ENCODE data around the gene PRDX6. TPM values are rescaled to one million over a fixed set of nuclear protein-coding genes. Genes with fewer than 3 reads are reported as not detected.

Gene PRDX6
- total RNA-seq, 1 experiment from 2014 or later: 270 TPM

- peaks cover 14% of the 10 kb centered on the region for H3K36me3 ChIP-seq (ENCODE audit: insufficient read depth, low read length, poor library complexity, severe bottlenecking)
- H3K4me1 ChIP-seq (ENCODE audit: insufficient read depth, low read length, poor library complexity, severe bottlenecking): peaks cover 21% of the 10 kb centered on the region
- H3K27me3 ChIP-seq (replicated peaks; ENCODE audit: insufficient read depth, low read depth, low read length, poor library complexity): no peaks in the 10 kb centered on the region
- H3K27ac ChIP-seq (ENCODE audit: low read depth, low read length, poor library complexity, severe bottlenecking): no peak overlapping the region
- H3K4me3 ChIP-seq (ENCODE audit: low read depth, low read length, poor library complexity, severe bottlenecking): peak overlapping the region; percentile 91
- no peaks in the 10 kb centered on the region for H3K9me3 ChIP-seq (ENCODE audit: low read depth, low read length, poor library complexity, severe bottlenecking)
- TF ChIP-seq CTCF (conservative IDR thresholded peaks at IDR 0.05; ENCODE audit: low read depth, low read length) (no peak), EZH2 (IDR thresholded peaks at IDR 0.05; ENCODE audit: borderline replicate concordance, low read depth, low read length, poor library complexity, severe bottlenecking) (no peak)
- ChIA-PET POLR2A (ENCODE audit: low non-redundant PET) (interaction anchor here (0.6 kb wide), 1 partner anchor 60 kb away, joined by 3 read pairs; no protein-coding TSS in a partner anchor), CTCF (no interaction called here)
- TSS peak; percentile 77 for BruUV-seq (replicated peaks)
- DNase-seq (ENCODE audit: low spot score): no peak
- intact Hi-C loops (cut with micrococcal nuclease; ENCODE audit: unreplicated experiment): loop anchor here (2.0 kb wide), 1 partner anchor 349 kb away; the partner anchor contains the start of genes CENPL and DARS2
Observed at GRCh38 chr1:173476197-173476664, 904 bp upstream of the PRDX6 start.

GRCh38 chr1:173476665-173477285 is 360 bp upstream of the PRDX6 start:
- peak overlapping the region; percentile 61 for H3K27ac ChIP-seq (ENCODE audit: low read depth, low read length, poor library complexity, severe bottlenecking)
- H3K36me3 ChIP-seq (ENCODE audit: insufficient read depth, low read length, poor library complexity, severe bottlenecking): peaks cover 20% of the 10 kb centered on the region
- DNase-seq (ENCODE audit: low spot score): peak; percentile 91
- ChIA-PET POLR2A (ENCODE audit: low non-redundant PET) (interaction anchor here (0.5 to 0.6 kb wide), 2 partner anchors 59 to 391 kb away, joined by 3 read pairs; partner anchors contain the start of gene ZBTB37), CTCF (no interaction called here)
- no TSS peak for BruUV-seq (replicated peaks)
- peaks cover 21% of the 10 kb centered on the region for H3K4me1 ChIP-seq (ENCODE audit: insufficient read depth, low read length, poor library complexity, severe bottlenecking)
- H3K9me3 ChIP-seq (ENCODE audit: low read depth, low read length, poor library complexity, severe bottlenecking): no peaks in the 10 kb centered on the region
- H3K4me3 ChIP-seq (ENCODE audit: low read depth, low read length, poor library complexity, severe bottlenecking): peak overlapping the region; percentile 91
- intact Hi-C loops (cut with micrococcal nuclease; ENCODE audit: unreplicated experiment): loop anchor here (2.0 kb wide), 1 partner anchor 348 kb away; the partner anchor contains the start of genes CENPL and DARS2
- H3K27me3 ChIP-seq (replicated peaks; ENCODE audit: insufficient read depth, low read depth, low read length, poor library complexity): no peaks in the 10 kb centered on the region
- no peak for TF ChIP-seq CTCF (conservative IDR thresholded peaks at IDR 0.05; ENCODE audit: low read depth, low read length)

- Histone ChIP-seq H3K9me3 (ENCODE audit: low read depth, low read length, poor library complexity, severe bottlenecking) (no peaks in the 10 kb centered on the region), H3K27me3 (replicated peaks; ENCODE audit: insufficient read depth, low read depth, low read length, poor library complexity) (no peaks in the 10 kb centered on the region), H3K4me3 (ENCODE audit: low read depth, low read length, poor library complexity, severe bottlenecking) (peak overlapping the region; percentile 91), H3K36me3 (ENCODE audit: insufficient read depth, low read length, poor library complexity, severe bottlenecking) (peaks cover 34% of the 10 kb centered on the region), H3K4me1 (ENCODE audit: insufficient read depth, low read length, poor library complexity, severe bottlenecking) (peaks cover 21% of the 10 kb centered on the region), H3K27ac (ENCODE audit: low read depth, low read length, poor library complexity, severe bottlenecking) (peak overlapping the region; percentile 89)
- no peak for TF ChIP-seq CTCF (conservative IDR thresholded peaks at IDR 0.05; ENCODE audit: low read depth, low read length)
- TF ChIP-seq EZH2 (IDR thresholded peaks at IDR 0.05; ENCODE audit: borderline replicate concordance, low read depth, low read length, poor library complexity, severe bottlenecking): no peak
- POLR2A ChIA-PET (ENCODE audit: low non-redundant PET): no interaction called here
- intact Hi-C loops (cut with micrococcal nuclease; ENCODE audit: unreplicated experiment): no loop called here
- BruUV-seq (replicated peaks): no TSS peak
- DNase-seq (ENCODE audit: low spot score): peak; percentile 48
- CTCF ChIA-PET: no interaction called here
Observed at GRCh38 chr1:173478094-173478674, 1.0 kb downstream of the PRDX6 start.
